ENCODE measurements around the gene TCF25. TPM values are rescaled to one million over a fixed set of nuclear protein-coding genes. Genes with fewer than 3 reads are reported as not detected.

TCF25 gene
- total and polyA plus RNA-seq, 8 donors: 124 to 748 (median 216) TPM

- Histone ChIP-seq H3K27me3 (no peaks in the 10 kb centered on the region), H3K27ac (peak overlapping the region in 2 of 5 donors; percentile 55 to 66), H3K4me3 (peak overlapping the region in 3 of 4 donors; percentile 5 to 31 (median 16)), H3K36me3 (peaks cover 15 to 87% (median 78%) of the 10 kb centered on the region in 4 donors), H3K4me1 (no peaks in the 10 kb centered on the region), H3K9me3 (no peaks in the 10 kb centered on the region)
- DNase-seq: no peak
- intact Hi-C loops (cut with DNase I; ENCODE audit: low total_unique reads): no loop called here
- TF ChIP-seq EP300 (IDR thresholded peaks at IDR 0.05): no peak
- 88 to 95% (median 91%) methylated on average over 22 to 23 of the region's 23 CpGs for WGBS, 5 donors
Measured at GRCh38 chr16:89957216-89957785, 83.9 kb downstream of the TCF25 start.

- H3K9me3 ChIP-seq: no peaks in the 10 kb centered on the region
- peak in 1 of 2 donors; percentile 52 for DNase-seq
- peak overlapping the region in 1 of 4 donors; percentile 31 for H3K4me3 ChIP-seq
- TF ChIP-seq CTCF (IDR thresholded peaks at IDR 0.05): no peak
- no peak for TF ChIP-seq POLR2A (IDR thresholded peaks at IDR 0.05)
- TF ChIP-seq POLR2AphosphoS5 (IDR thresholded peaks at IDR 0.05): no peak
- TF ChIP-seq EP300 (IDR thresholded peaks at IDR 0.05): no peak
- intact Hi-C loops (cut with DNase I; ENCODE audit: low total_unique reads): no loop called here
- H3K27ac ChIP-seq: peak overlapping the region in 1 of 5 donors; percentile 66
- no peaks in the 10 kb centered on the region for H3K27me3 ChIP-seq
- H3K4me1 ChIP-seq: no peaks in the 10 kb centered on the region
- H3K36me3 ChIP-seq: peaks cover 15 to 90% (median 83%) of the 10 kb centered on the region in 4 donors
- whole genome bisulfite sequencing, 5 donors: 90 to 97% (median 93%) methylated on average over 7 of the region's 7 CpGs
Measured at GRCh38 chr16:89958068-89958467, 84.7 kb downstream of the TCF25 start.

GRCh38 chr16:89958596-89958995 is 85.2 kb downstream of the TCF25 start:
- H3K36me3 ChIP-seq: peaks cover 15 to 95% (median 88%) of the 10 kb centered on the region in 4 donors
- no peaks in the 10 kb centered on the region for H3K4me1 ChIP-seq
- no peaks in the 10 kb centered on the region for H3K9me3 ChIP-seq
- WGBS, 5 donors: 89 to 98% (median 97%) methylated on average over 10 of the region's 10 CpGs
- H3K27ac ChIP-seq: no peak overlapping the region
- TF ChIP-seq POLR2A (IDR thresholded peaks at IDR 0.05) (no peak), EP300 (IDR thresholded peaks at IDR 0.05) (no peak), POLR2AphosphoS5 (IDR thresholded peaks at IDR 0.05) (no peak), CTCF (IDR thresholded peaks at IDR 0.05) (no peak)
- no peak for DNase-seq
- H3K4me3 ChIP-seq: no peak overlapping the region
- H3K27me3 ChIP-seq: no peaks in the 10 kb centered on the region
- intact Hi-C loops (cut with DNase I; ENCODE audit: low total_unique reads): no loop called here

- WGBS, 5 donors: 87 to 94% (median 91%) methylated on average over 13 of the region's 13 CpGs
- Histone ChIP-seq H3K9me3 (no peaks in the 10 kb centered on the region), H3K27ac (no peak overlapping the region), H3K27me3 (no peaks in the 10 kb centered on the region), H3K36me3 (peaks cover 21 to 98% (median 96%) of the 10 kb centered on the region in 4 donors), H3K4me1 (no peaks in the 10 kb centered on the region), H3K4me3 (no peak overlapping the region)
- TF ChIP-seq POLR2AphosphoS5 (IDR thresholded peaks at IDR 0.05) (no peak), EP300 (IDR thresholded peaks at IDR 0.05) (no peak), POLR2A (IDR thresholded peaks at IDR 0.05) (no peak), CTCF (IDR thresholded peaks at IDR 0.05) (no peak)
- intact Hi-C loops (cut with DNase I; ENCODE audit: low total_unique reads): no loop called here
- DNase-seq: no peak
Measured at GRCh38 chr16:89960966-89961365, 87.6 kb downstream of the TCF25 start.

Other genes with a start within 250 kb of the TCF25 start
- 100 to 1,000 TPM in 1 of 5 donors, 10 to 100 TPM in 4; 20.1 to 146 (median 61.7) TPM for gene CHMP1A, start 215.9 kb upstream of the TCF25 start, total RNA-seq
- gene CHMP1A, start 215.9 kb upstream of the TCF25 start, polyA plus RNA-seq: 100 to 1,000 TPM in 1 of 3 donors, 10 to 100 TPM in 2; 56.4 to 106 (median 62.1) TPM
- gene SPATA33, start 215.8 kb upstream of the TCF25 start, total RNA-seq: 100 to 1,000 TPM in 1 of 5 donors, 10 to 100 TPM in 2, 1 to 10 TPM in 2; 3.2 to 181 (median 12.3) TPM
- 10 to 100 TPM in 1 of 3 donors, 1 to 10 TPM in 2; 6.4 to 21.2 (median 9.9) TPM for gene SPATA33, start 215.8 kb upstream of the TCF25 start, polyA plus RNA-seq
- gene CDK10, start 186.9 kb upstream of the TCF25 start, total RNA-seq: 100 to 1,000 TPM in 3 of 5 donors, 10 to 100 TPM in 2; 40.9 to 256 (median 133) TPM
- gene CDK10, start 186.9 kb upstream of the TCF25 start, polyA plus RNA-seq: 100 to 1,000 TPM in 1 of 3 donors, 10 to 100 TPM in 2; 60.0 to 106 (median 67.1) TPM
- gene SPATA2L, start 171.9 kb upstream of the TCF25 start, total RNA-seq: 10 to 100 TPM in 3 of 5 donors, 1 to 10 TPM in 1, not detected in 1; 9.7 to 41.4 (median 32.3) TPM
- gene SPATA2L, start 171.9 kb upstream of the TCF25 start, polyA plus RNA-seq: 10 to 100 TPM; 10.6 to 12.8 (median 12.2) TPM
- 10 to 100 TPM in 2 of 5 donors, 1 to 10 TPM in 3; 2.7 to 43.2 (median 4.3) TPM for gene VPS9D1, start 152.7 kb upstream of the TCF25 start, total RNA-seq
- 10 to 100 TPM in 2 of 3 donors, 1 to 10 TPM in 1; 6.3 to 23.7 (median 11.4) TPM for gene VPS9D1, start 152.7 kb upstream of the TCF25 start, polyA plus RNA-seq
- 100 to 1,000 TPM in 3 of 5 donors, 10 to 100 TPM in 2; 27.2 to 418 (median 105) TPM for gene ZNF276, start 152.1 kb upstream of the TCF25 start, total RNA-seq
- gene ZNF276, start 152.1 kb upstream of the TCF25 start, polyA plus RNA-seq: 10 to 100 TPM; 11.0 to 24.5 (median 13.6) TPM
- gene FANCA, start 56.9 kb upstream of the TCF25 start, total RNA-seq: 100 to 1,000 TPM in 2 of 5 donors, 10 to 100 TPM in 3; 10.7 to 276 (median 29.3) TPM
- 10 to 100 TPM in 1 of 3 donors, 1 to 10 TPM in 2; 3.8 to 10.4 (median 6.1) TPM for gene FANCA, start 56.9 kb upstream of the TCF25 start, polyA plus RNA-seq
- gene SPIRE2, start 45.1 kb upstream of the TCF25 start, total RNA-seq: 100 to 1,000 TPM in 1 of 5 donors, 10 to 100 TPM in 4; 17.3 to 230 (median 35.5) TPM
- 10 to 100 TPM in 1 of 3 donors, 1 to 10 TPM in 2; 3.9 to 26.0 (median 6.5) TPM for gene SPIRE2, start 45.1 kb upstream of the TCF25 start, polyA plus RNA-seq
- gene MC1R, start 45.3 kb downstream of the TCF25 start, total RNA-seq: 10 to 100 TPM in 1 of 5 donors, 1 to 10 TPM in 4; 1.3 to 11.3 (median 6.7) TPM
- gene MC1R, start 45.3 kb downstream of the TCF25 start, polyA plus RNA-seq: 1 to 10 TPM; 1.4 to 3.9 (median 1.8) TPM
- gene TUBB3, start 49.8 kb downstream of the TCF25 start, total RNA-seq: 10 to 100 TPM in 1 of 5 donors, 1 to 10 TPM in 1, under 1 TPM in 1, not detected in 2; 0.29 to 14.5 (median 1.0) TPM
- 1 to 10 TPM; 2.4 to 8.2 (median 5.0) TPM for gene TUBB3, start 49.8 kb downstream of the TCF25 start, polyA plus RNA-seq
- gene DEF8, start 75.2 kb downstream of the TCF25 start, total RNA-seq: 100 to 1,000 TPM in 1 of 5 donors, 10 to 100 TPM in 4; 26.4 to 329 (median 56.1) TPM
- gene DEF8, start 75.2 kb downstream of the TCF25 start, polyA plus RNA-seq: 10 to 100 TPM; 52.5 to 74.6 (median 61.9) TPM
- 10 to 100 TPM in 2 of 5 donors, 1 to 10 TPM in 1, under 1 TPM in 1, not detected in 1; 0.73 to 37.1 (median 15.1) TPM for gene DBNDD1, start 145.9 kb downstream of the TCF25 start, total RNA-seq
- 1 to 10 TPM; 5.8 to 9.9 (median 7.3) TPM for gene DBNDD1, start 145.9 kb downstream of the TCF25 start, polyA plus RNA-seq
- not detected for gene PRDM7, start 203.7 kb downstream of the TCF25 start, total RNA-seq
- not detected for gene PRDM7, start 203.7 kb downstream of the TCF25 start, polyA plus RNA-seq